Measurements from ENCODE around the gene PXDN.
"Not testable (repeated sequence)": the region's sequence is repeated elsewhere in the genome, so short reads cannot be mapped to it uniquely, and the experiment has no call there.

Gene PXDN, protein sequence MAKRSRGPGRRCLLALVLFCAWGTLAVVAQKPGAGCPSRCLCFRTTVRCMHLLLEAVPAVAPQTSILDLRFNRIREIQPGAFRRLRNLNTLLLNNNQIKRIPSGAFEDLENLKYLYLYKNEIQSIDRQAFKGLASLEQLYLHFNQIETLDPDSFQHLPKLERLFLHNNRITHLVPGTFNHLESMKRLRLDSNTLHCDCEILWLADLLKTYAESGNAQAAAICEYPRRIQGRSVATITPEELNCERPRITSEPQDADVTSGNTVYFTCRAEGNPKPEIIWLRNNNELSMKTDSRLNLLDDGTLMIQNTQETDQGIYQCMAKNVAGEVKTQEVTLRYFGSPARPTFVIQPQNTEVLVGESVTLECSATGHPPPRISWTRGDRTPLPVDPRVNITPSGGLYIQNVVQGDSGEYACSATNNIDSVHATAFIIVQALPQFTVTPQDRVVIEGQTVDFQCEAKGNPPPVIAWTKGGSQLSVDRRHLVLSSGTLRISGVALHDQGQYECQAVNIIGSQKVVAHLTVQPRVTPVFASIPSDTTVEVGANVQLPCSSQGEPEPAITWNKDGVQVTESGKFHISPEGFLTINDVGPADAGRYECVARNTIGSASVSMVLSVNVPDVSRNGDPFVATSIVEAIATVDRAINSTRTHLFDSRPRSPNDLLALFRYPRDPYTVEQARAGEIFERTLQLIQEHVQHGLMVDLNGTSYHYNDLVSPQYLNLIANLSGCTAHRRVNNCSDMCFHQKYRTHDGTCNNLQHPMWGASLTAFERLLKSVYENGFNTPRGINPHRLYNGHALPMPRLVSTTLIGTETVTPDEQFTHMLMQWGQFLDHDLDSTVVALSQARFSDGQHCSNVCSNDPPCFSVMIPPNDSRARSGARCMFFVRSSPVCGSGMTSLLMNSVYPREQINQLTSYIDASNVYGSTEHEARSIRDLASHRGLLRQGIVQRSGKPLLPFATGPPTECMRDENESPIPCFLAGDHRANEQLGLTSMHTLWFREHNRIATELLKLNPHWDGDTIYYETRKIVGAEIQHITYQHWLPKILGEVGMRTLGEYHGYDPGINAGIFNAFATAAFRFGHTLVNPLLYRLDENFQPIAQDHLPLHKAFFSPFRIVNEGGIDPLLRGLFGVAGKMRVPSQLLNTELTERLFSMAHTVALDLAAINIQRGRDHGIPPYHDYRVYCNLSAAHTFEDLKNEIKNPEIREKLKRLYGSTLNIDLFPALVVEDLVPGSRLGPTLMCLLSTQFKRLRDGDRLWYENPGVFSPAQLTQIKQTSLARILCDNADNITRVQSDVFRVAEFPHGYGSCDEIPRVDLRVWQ (N-terminal part only)

DNA sequence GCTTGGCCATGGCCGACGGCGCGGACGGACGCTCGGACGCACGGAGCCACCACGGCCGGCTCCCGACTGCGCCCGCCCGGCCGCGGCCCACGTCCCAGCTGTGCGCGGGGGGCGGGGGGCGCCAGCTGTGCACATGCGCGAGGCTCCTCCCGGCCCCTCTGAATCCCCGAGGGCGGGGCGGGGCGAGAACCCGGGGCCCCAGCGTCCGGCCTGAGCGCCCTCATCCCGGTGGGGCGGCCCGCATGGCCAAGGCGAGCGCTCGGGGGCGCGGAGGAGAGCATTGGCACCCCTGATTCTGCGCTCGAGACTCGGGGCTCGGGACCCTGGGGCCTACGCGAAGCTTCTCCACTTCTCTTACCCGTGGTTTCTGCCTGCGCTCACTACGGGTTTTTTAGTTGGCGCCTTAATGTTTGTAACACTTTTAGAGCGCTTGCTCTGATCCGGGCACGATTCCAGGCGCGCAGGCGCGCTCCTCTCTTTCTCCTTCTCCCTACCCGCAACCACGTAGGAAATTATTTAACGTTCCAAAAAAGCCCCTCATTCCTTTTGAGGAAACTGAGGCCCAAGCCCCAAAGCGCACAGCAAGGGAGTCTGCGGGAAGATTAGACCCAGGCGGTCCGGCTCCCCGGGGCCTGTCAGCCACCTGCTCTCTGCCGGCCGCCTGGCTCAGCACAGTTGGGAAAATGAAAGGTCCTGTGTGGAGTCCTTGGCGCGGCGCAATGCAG is at the start of gene PXDN:
Gene PXDN (minus strand): TSS at position 70 of the 725 bp plus-strand sequence. CDS start 60 bp downstream, at position 10.
- DNase-seq = no peak

DNA sequence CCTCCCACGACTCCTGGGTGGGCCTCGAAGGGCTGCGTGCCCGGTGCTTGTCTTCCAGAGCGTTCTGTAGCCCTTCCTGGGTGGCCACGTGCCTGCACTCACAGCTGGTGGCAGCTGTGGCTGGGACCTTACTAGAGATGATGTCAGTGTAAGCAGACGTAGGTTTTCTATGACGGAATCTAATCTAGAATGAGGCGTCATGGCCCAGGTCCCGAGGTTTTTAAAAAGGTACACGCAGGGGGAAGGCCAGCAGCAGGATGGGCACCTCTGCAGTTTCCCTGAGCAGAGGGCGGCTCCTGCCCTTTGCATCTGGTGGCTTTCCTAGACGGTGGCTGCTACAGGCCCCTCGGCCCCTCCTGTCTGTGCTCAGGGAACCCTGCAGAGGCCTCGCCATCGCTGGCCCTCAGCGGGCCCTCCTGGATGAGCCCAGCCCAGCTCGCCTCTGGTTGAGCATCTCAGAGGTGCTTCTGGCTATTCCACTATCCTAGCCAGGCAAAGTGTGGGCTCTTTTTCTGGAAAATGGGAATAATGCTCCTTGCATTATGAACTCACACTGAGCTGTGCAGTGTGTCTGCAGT is 49.6 kb upstream of the PXDN start:
- no peak for DNase-seq

DNA sequence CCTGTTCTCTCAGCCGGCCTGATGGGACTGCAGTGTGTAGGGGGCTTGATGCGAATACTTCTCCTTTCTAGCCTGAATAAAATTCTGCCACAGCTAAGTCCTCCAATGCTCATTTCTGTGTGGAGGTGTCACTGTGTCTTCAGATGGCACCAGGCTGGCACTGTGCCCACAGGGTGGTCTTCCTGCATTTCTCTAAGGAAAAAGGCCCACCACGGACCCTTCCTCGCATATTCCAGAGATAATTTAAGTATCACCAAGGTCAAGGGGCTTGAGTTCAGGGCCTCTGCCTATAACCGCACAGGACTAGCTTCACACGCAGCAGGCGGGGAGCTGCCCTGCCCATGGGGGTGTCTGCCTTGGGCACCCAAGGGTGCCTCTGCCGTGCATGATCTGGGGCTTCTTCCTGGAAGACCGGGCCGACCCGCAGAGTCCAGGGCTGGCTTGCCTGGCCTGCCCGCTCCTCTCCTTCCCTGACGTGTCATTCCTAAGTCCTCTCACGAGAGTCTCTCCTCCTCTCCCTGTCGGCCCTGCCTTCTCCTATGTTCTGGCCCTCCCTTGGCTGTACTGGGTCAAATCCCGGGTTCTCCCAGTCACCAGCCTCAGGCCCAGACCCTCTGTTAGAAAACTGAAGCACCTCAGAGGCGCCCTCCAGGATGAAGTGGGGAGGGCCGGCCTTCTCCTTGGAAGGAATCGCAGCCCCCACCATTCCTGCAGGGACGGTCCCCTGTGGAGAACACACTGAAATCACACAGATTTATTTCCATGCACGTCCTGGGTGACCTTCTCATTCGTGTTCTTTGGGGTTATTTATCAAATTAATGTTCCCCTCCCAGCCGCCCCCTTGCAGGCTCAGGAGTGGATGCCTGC is 48.9 kb upstream of the PXDN start:
- no peak for DNase-seq

DNA sequence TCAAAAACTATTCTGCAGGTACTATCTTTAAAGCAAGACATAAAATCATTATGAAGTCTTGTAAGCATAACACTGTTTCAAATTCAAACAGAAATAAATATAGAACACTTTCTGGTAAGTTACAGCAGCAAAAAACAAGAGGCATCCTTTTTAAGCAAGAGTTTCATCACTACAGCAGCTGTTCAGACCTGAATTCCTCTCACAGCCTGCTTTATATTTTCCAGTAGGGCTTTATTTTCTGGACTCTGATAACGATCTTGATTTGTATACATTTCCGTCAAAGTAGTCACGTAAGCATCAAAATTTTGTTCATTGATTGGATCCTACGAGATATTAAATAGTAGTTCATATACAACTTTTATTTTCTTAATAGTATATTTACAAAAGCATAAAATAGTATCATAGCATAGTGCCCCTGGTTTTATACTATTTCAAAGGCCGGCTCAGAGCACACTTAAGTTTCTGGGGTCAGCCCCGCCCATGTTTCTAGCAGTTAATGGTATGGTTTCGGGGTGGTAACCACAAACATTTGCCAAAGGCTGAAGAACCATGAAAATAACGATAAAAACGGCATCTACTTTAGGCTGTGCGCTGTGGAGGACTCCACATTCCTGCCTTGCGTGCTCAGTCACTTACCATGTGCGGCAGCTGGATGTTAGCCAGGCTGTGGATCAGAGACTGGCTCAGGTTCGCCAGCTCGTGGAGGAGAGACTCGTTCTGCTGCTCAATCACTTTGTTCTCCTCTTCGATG is 47.5 kb upstream of the PXDN start:
- DNase-seq = no peak

DNA sequence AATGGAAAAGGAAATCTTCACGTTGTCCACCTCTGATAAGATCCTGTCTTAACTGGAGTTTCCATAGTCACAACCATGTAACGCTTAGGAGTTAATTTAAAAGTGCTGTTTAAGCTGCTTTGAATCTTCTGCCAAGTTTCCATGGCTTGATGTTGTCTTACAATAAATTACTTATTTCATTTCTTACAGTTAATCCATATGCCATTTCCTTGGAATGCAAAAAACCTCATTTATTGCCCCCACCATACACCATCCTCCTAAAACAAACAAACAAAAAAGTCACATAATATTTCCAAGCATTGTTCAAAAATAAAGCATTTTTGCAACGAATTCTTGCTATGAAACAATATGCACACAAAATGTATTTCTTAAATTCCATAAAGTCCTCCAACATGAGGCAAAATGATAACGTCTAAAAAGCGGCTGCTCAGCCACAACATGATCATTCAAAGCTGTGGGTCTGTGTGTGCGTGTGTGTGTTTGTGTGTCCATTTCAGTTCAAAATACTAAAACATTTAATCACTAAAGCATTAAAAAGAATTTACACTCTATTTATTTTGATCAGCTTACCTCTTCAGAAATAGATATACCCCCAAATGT is 46.8 kb upstream of the PXDN start:
- no peak for DNase-seq

DNA sequence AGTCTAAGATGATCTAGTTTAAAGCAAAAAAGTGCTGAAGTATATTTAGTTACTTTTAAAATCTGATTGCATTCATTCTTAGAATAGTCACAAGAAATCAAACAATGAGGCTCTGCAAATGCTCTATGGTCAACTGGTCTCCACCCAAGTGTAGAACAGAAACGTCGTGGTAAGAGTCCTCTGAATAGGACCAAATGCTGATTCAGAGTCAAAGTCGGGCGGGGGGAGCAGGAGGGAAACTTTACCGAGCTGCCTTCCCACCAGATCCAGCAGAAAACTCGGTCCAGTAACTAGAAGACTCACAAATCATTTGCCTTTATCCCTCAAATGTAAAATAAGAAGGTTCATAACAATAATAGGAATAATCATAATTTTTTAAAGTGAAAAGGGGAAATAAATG is 46.2 kb upstream of the PXDN start:
- DNase-seq = no peak

DNA sequence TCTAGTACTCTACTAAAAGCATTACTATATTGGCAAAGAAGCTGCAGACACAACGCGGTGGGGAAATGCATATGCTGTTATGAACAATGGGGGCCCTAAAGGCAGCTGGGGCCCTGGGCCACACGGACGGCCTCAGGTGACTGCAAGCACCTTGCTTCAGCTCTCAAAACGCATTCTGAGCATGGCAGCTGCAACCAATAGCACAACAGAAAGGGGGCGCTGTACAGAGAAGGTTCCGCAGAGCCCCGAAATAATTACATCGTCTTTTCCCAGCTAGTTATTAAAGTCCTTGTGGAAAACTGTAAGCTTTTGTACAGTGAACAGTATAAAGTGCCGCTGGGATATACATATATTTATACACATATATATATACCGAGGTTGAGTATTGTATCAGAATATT is 45.3 kb upstream of the PXDN start:
- no peak for DNase-seq

DNA sequence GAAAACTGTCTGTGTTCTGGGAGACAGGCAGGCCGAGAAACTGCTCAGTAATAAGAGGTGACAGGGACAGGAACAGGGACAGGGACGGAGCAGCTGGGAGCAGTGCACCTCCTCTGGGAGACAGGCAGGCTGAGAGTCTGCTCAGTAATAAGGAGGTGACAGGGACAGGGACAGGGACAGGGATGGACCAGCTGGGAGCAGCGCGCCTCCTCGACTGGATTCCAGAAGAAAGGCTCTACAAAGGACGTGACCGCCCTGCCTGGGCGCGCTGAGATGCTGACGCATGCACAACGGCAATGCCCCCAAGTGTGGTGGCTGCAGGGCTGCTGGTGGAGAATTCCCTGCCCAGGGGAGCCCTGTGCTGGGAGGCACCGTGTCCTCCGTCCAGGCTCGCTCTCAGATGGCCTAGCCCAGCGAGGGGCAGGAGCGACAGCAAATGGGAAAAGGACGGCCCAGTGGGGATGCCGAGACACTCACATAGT is 44.2 kb upstream of the PXDN start:
- no peak for DNase-seq

DNA sequence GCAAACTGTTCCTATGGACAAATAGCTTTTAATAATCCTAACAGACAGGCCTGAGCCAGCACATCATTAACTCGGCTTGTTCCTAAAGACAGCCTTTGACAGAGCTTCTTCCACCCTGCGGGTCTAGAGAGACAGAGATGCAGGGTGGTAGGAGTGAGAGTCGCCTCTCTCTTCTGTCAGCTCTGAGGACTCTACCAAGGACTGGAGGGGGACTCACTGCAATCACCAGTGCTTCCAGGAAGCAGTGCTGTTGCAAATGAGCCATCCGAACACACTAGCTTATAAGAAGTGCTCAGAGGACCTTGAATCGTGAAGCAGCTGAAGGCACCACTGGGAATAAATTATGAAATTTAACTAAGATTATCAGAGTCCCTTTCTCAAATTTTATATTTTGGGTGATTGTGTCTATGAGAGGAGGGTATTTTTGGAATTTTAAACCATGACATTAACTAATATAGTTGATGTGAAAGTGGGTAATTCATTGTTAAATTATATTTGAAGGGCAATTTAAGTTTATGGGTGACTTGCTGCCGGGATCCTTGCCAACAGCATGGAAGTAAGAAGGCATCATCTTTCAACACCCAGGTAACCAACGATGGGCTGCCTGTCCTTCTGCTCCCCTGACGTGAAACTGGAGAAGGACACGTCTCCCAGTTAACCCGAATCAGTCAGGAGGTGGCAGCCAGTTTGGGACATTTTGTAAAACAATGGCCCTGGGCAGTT is 43.6 kb upstream of the PXDN start:
- no peak for DNase-seq

DNA sequence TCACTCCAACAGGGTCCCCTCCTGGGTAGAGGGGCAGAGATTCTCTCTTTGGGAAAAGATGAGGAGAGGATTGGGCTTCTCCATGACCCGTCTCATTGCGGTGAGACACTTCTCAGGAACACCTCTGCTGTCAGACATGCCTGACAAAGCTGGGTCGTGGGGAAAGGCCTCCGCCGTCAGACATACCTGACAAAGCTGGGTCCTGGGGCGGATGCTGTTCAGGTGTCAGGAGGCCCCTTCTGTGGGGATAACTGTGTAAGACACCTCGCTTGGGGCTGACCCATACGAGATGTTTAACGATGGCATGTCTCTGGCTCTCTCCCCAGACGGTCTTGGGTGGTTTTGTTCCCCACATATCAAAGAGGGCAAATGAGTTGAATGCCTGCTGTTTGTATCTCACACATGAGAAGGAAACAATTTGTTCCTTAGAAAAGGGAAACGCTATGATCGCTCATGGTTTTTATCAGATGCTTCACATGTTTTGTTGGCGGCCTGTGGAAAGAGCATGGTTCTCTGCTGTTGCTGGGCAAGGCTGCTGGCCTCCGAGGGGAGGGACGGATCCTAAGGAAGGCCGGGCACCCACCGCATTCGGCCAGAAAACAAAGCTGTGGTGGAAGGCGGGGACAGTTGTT is 40.8 kb upstream of the PXDN start:
- no peak for DNase-seq

DNA sequence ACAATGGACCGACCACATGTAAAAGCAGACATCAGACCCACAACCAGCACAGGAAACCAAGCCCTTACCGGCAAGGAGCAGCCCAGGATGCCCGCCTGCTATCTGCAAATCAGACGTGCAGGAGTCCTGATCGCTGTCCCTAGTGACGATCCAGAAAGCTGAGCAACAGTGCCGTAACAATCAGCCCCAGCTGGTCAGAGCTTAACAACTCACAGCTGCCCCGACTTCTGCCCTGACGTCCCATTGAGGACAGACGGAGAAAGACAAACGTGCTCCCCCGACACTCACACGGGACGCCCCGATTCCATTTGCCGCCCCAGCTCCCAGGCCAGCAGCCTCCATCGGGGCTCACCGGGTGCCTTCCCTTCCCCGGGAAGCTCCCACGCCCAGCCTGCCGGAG is 39.8 kb upstream of the PXDN start:
- DNase-seq = no peak

DNA sequence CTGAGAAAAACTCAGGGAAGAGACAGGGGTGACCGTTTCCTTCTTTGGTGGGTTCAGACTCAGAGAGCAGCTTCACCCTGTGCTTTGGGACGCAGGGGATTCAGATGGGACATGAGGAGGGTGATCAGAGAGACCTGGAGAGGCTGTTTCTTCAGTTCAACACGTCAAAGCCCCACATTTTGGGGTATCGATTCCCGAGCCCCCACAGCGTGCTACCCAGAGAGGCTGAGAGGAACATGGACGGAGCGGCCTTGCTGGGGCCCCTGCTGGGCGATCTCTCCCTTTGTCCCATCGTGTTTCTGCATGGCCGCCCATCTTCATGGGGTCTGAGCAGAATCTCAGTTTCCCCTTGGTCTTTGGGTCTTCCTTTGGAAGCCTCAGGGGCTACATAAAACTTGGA is 38.2 kb upstream of the PXDN start:
- DNase-seq = no peak

DNA sequence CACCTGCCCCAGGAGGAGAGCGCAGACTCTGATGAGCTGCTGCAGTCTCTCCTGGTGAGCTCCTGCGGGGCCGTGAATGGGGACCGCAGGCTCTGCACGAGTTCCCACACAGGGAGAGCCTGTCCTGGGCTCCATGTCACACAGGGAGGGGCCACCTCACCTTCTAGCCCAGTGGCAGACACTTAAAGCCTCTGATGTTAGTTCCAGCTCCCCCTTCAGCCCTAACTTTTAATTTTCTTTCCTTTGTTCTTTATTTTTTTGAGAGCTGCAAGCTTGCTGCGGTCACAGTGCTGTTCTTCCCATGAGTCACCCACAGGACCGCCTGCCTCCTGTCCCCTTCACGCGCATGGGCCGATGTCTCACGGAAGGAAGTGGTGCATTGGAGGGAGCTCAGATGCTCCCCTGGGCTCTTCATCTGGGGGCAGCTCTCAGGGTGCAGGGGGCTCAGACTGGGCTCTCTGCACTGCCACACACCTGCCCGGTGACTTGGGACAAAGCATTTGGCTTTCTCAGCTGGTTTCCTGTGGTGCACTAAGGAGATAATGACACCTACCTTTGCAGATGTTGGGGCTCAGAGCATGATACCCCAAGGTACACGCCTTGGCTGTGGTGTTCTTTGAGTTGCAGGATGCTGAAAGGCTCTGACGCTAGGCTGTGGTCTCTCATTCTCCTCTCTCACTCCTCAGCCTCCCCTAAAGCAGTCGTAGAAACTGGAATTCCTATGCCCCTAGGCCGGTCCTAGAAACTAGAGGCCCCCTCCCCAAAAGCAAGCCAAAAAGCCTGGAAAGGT is 37.2 kb upstream of the PXDN start:
- DNase-seq = no peak

DNA sequence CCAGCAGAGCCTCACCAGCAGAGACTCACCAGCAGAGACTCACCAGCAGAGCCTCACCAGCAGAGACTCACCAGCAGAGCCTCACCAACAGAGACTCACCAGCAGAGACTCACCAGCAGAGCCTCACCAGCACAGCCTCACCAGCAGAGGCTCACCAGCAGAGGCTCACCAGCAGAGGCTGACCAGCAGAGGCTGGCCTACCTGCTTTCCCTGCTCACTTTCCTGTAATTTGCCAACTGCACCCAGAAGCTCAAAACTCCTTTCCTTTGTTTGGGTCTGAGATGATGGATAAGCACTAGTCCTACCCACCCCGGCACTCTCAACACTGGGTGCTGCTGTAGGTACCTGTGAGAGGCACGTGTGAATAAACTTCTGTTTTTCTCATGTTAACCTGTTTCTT is 36.4 kb upstream of the PXDN start:
- DNase-seq = no peak

DNA sequence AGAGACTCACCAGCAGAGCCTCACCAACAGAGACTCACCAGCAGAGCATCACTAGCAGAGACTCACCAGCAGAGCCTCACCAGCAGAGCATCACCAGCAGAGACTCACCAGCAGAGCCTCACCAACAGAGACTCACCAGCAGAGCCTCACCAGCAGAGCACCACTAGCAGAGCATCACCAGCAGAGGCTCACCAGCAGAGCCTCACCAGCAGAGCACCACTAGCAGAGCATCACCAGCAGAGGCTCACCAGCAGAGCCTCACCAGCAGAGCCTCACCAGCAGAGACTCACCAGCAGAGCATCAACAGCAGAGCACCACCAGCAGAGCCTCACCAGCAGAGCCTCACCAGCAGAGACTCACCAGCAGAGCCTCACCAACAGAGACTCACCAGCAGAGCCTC is 35.7 kb upstream of the PXDN start:
- DNase-seq = not testable (repeated sequence)

DNA sequence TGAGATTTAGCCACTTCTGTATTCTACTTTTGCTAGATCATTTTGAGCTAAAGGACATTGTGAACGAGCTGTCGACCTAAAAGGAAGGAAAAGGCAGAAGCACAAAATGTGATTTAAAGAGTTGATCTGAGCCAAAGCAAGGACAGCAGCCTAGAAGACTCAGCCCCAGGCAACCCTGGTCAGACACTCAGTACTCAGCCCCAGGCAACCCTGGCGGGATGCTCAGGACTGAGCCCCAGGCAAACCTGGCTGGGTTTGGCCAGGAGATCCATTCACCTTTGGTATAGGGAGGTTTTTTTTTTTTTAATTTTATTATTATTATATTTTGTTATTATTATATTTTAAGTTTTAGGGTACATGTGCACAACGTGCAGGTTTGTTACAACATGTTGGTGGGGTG is 34.3 kb upstream of the PXDN start:
- no peak for DNase-seq

DNA sequence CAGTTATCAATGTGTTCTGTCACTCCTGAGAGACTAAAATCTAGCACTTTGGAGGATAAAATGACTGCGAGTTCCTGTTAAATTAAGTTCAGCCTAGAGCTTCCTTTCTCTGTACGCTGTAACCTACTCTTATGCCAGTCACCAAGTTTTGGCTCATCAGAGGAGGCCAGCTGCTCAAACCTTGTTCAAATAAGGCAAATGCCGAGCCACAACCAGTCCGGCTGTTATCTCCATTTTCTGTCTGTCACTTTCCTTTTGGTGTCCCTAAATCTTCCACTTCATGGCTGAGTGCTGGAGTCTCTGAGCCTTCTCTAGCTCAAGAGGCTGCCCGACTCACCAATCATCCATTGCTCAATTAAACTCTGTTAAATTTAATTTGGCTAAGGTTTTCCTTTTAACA is 33.5 kb upstream of the PXDN start:
- DNase-seq = no peak

DNA sequence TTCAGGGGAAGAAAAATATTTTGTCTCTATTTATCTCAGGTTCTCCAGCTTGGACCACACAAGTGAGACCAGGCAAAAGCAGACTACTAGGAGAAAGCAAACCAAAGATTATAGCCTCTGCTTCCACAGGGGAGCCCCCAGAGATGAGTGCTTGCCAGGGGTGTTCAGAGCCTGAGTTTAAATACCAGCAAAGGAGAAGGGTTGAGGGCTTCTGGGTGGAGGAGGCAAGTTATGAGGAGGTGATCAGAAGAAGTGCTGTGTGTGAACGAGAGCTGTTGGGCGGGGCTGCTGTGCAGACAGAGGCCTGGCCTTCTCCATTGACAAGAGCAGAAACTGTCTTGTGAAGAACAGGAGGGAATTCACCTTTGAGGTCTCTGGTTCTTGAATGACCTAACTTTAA is 32.8 kb upstream of the PXDN start:
- no peak for DNase-seq

Measured in inflammatory macrophage treated with lipopolysaccharide for 1 hour (primary cell).